K562 (cell line): Measurements from ENCODE around the gene C2CD2L. TPM values are rescaled to one million over a fixed set of nuclear protein-coding genes. Genes with fewer than 3 reads are reported as not detected.

ENCODE experiments used
- C11orf30 ChIP-seq: fragments of 450-650 bp; IDR thresholded peaks from 2 replicates; pipeline ENCODE4 v1.6.1; 2016; ENCODE audit warnings: low read depth, mild to moderate bottlenecking
- CEBPZ ChIP-seq: fragments of 150-350 bp; IDR thresholded peaks from 2 replicates; pipeline ENCODE4 v1.6.1; 2014; ENCODE audit warnings: low read depth, mild to moderate bottlenecking, low read length, borderline replicate concordance
- EP300 ChIP-seq: IDR thresholded peaks from 2 replicates; pipeline ENCODE4 v1.6.1; 2012; ENCODE audit warnings: low read length, improper control_type of control experiment
- HDAC8 ChIP-seq: fragments of 450-650 bp; IDR thresholded peaks from 2 replicates; pipeline ENCODE4 v1.6.1; 2016; ENCODE audit warnings: mild to moderate bottlenecking, missing genetic modification characterization, moderate library complexity, missing compliant biosample characterization
- PURB ChIP-seq: sonication (generic); formaldehyde crosslinking; IDR thresholded peaks from 2 replicates; pipeline ENCODE4 v1.9.0; 2021; ENCODE audit warnings: low read depth, mild to moderate bottlenecking, missing genetic modification reagents
- RFX1 ChIP-seq: fragments of 450-650 bp; IDR thresholded peaks from 2 replicates; pipeline ENCODE4 v1.6.1; 2016; ENCODE audit warnings: mild to moderate bottlenecking, moderate library complexity
- RUNX1 ChIP-seq: sonication (generic); IDR thresholded peaks from 2 replicates; pipeline ENCODE4 v1.6.1; 2016; ENCODE audit warnings: antibody characterized with exemption, low read depth
- SNRNP70 ChIP-seq: fragments of 200-400 bp; formaldehyde crosslinking; optimal IDR thresholded peaks from 2 replicates; pipeline ENCODE3; 2017; ENCODE audit warnings: low read depth, low read length
- polyA plus RNA-seq, 8 experiments: library from polyadenylated mRNA; depleted of rRNA in 4 of 8; stranded (reverse) in 5 of 8; unstranded in 3 of 8; fragments of >200 nt; fragmentation: Nextera tagmentation in 2 of 8; fragmentation: Illumina TruSeq in 1 of 8; extraction: Ambion mirVana in 2 of 8; extraction: Trizol in 1 of 8; gene quantifications; 2 replicates each; pipeline versions ENCODE4 v1.2.1 to v1.2.3, GENCODE V29; 2011 to 2014; ENCODE audit warnings: inconsistent platforms in 1 of 8, missing spikeins in 1 of 8
- total RNA-seq, 7 experiments: library from RNA; depleted of rRNA in 6 of 7; stranded (reverse); fragments of >200 nt in 6 of 7; fragmentation: Illumina TruSeq in 2 of 7; extraction: Trizol in 2 of 7; gene quantifications; 2 replicates each; pipeline versions ENCODE4 v1.2.1 to v1.2.3, GENCODE V29; 2011 to 2021; ENCODE audit warnings: low replicate concordance in 1 of 7
- TF ChIP-seq, protein P1 (sequence below), 2 experiments: fragments of 450-650 bp in 1 of 2; sonication (generic) in 1 of 2; formaldehyde crosslinking in 1 of 2; IDR thresholded peaks in 1 of 2; conservative IDR thresholded peaks in 1 of 2; 2 replicates each; pipeline versions ENCODE4 v1.6.1 to v1.8.1; 2016 to 2023; ENCODE audit warnings: mild to moderate bottlenecking in 2 of 2, moderate library complexity in 2 of 2, inconsistent platforms in 1 of 2, missing genetic modification reagents in 1 of 2
- TF ChIP-seq, protein P2 (sequence below): fragments of 200-800 bp; sonication (Bioruptor generic); IDR thresholded peaks from 2 replicates; pipeline ENCODE4 v1.6.1; 2016; ENCODE audit warnings: missing genetic modification characterization, missing compliant biosample characterization

The C2CD2L gene
- total and polyA plus RNA-seq, 9 of the 15 experiments (the other 6 are each of a cell fraction or from before 2014, with no cell fraction given), result 0.66 to 41.2 (median 14.8) TPM

DNA sequence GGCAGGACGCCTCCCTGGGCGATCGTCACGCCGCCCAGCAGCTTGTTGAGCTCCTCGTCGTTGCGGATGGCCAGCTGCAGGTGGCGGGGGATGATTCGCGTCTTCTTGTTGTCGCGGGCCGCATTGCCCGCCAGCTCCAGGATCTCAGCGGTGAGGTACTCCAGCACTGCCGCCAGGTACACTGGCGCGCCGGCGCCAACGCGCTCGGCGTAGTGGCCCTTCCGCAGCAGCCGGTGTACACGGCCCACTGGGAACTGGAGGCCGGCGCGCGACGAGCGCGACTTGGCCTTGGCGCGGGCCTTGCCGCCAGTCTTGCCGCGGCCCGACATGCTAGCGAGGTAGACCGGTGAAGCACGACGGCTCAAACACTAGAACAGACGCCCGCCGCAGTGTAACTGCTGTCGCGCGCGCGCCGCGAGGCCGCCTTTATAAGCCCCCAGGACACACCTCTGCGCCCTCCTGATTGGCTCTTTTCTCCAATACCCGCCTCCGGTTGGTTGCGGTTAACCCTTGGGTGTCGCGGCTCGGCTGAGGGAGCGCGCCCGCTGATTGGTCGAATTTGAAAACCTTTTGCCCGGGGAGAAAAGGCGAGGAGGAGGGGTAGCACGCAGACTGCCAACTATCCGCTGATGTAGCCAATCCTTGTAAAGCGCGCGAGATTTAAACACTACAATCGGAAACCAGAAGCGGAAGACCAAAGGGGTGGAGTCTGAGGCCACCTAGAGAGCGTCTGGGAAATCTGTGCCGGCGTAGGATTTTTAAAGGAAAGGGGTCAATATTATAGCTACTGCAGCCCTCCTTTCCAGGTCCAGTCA lies 11.9 kb upstream of the C2CD2L start (continued):
- TF ChIP-seq, protein P1, sequence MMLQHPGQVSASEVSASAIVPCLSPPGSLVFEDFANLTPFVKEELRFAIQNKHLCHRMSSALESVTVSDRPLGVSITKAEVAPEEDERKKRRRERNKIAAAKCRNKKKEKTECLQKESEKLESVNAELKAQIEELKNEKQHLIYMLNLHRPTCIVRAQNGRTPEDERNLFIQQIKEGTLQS (IDR thresholded peaks at IDR 0.05), result no peak; the same call in 1 of the 2 replicates
- TF ChIP-seq, protein P1 (CRISPR knock-in tag; conservative IDR thresholded peaks at IDR 0.05), result peak; percentile 91; the same call in 1 of the 2 replicates
- TF ChIP-seq EP300 (no peak), RUNX1 (no peak), HDAC8 (tag) (peak; percentile 57; the same call in 1 of the 2 replicates), SNRNP70 (no peak), C11orf30 (peak; percentile 81), PURB (CRISPR knock-in tag) (no peak; the same call in 1 of the 2 replicates), CEBPZ (no peak), RFX1 (no peak)
- TF ChIP-seq, protein P2, sequence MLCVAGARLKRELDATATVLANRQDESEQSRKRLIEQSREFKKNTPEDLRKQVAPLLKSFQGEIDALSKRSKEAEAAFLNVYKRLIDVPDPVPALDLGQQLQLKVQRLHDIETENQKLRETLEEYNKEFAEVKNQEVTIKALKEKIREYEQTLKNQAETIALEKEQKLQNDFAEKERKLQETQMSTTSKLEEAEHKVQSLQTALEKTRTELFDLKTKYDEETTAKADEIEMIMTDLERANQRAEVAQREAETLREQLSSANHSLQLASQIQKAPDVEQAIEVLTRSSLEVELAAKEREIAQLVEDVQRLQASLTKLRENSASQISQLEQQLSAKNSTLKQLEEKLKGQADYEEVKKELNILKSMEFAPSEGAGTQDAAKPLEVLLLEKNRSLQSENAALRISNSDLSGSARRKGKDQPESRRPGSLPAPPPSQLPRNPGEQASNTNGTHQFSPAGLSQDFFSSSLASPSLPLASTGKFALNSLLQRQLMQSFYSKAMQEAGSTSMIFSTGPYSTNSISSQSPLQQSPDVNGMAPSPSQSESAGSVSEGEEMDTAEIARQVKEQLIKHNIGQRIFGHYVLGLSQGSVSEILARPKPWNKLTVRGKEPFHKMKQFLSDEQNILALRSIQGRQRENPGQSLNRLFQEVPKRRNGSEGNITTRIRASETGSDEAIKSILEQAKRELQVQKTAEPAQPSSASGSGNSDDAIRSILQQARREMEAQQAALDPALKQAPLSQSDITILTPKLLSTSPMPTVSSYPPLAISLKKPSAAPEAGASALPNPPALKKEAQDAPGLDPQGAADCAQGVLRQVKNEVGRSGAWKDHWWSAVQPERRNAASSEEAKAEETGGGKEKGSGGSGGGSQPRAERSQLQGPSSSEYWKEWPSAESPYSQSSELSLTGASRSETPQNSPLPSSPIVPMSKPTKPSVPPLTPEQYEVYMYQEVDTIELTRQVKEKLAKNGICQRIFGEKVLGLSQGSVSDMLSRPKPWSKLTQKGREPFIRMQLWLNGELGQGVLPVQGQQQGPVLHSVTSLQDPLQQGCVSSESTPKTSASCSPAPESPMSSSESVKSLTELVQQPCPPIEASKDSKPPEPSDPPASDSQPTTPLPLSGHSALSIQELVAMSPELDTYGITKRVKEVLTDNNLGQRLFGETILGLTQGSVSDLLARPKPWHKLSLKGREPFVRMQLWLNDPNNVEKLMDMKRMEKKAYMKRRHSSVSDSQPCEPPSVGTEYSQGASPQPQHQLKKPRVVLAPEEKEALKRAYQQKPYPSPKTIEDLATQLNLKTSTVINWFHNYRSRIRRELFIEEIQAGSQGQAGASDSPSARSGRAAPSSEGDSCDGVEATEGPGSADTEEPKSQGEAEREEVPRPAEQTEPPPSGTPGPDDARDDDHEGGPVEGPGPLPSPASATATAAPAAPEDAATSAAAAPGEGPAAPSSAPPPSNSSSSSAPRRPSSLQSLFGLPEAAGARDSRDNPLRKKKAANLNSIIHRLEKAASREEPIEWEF (CRISPR knock-in tag), result no peak
